GM19328 (cell line): ENCODE results near the gene TAF3.

Source experiments
- ATAC-seq: cut with Tn5 transposase; IDR thresholded peaks from one replicate; pipeline ENCODE4 v1.9.1; 2021; ENCODE audit warnings: mild to moderate bottlenecking, moderate library complexity; ENCODE audit not compliant: unreplicated experiment

Gene TAF3

GRCh38 chr10:8054494-8055407, 236.4 kb downstream of the TAF3 start, which contains the start of gene GATA3:
GATA3 (plus strand) TSS chr10:8054688; CDS start chr10:8055656, 968 bp downstream.
- peak; percentile 39 for ATAC-seq

- no peak for ATAC-seq
These were observed 237.4 kb downstream of the TAF3 start for GRCh38 chr10:8055420-8056349.

GRCh38 chr10:8056378-8056777, 238.1 kb downstream of the TAF3 start:
- ATAC-seq = no peak

GRCh38 chr10:8056871-8057331, 238.6 kb downstream of the TAF3 start:
- no peak for ATAC-seq

- no peak for ATAC-seq
These were observed 239.4 kb downstream of the TAF3 start for GRCh38 chr10:8057636-8058273.

- ATAC-seq = no peak
These were observed 240.2 kb downstream of the TAF3 start for GRCh38 chr10:8058274-8059111.

GRCh38 chr10:8059191-8059936, 241.1 kb downstream of the TAF3 start:
- ATAC-seq = no peak

GRCh38 chr10:8060010-8060703, 241.9 kb downstream of the TAF3 start:
- peak; percentile 40 for ATAC-seq

GRCh38 chr10:8060704-8061121, 242.4 kb downstream of the TAF3 start:
- no peak for ATAC-seq

- ATAC-seq = no peak
These were observed 243.2 kb downstream of the TAF3 start for GRCh38 chr10:8061274-8062211.

- no peak for ATAC-seq
These were observed 245.0 kb downstream of the TAF3 start for GRCh38 chr10:8063128-8063908.

GRCh38 chr10:8063935-8064334, 245.6 kb downstream of the TAF3 start:
- no peak for ATAC-seq

GRCh38 chr10:8064436-8064835, 246.1 kb downstream of the TAF3 start:
- ATAC-seq = no peak

GRCh38 chr10:8065651-8066050, 247.3 kb downstream of the TAF3 start:
- no peak for ATAC-seq

- no peak for ATAC-seq
These were observed 247.8 kb downstream of the TAF3 start for GRCh38 chr10:8066124-8066523.
